ENCODE results near the gene CDH16.

Gene CDH16

GRCh38 chr16:66919569-66920298 lies 1.0 kb upstream of the CDH16 start:
- H3K27me3 ChIP-seq (ENCODE audit: low read depth): peaks cover 7% of the 10 kb centered on the region; the same call in 1 of the 2 replicates
- in situ Hi-C loops (cut with MboI; ENCODE audit: low sequenced_read_pairs): no loop called here
- H3K4me1 ChIP-seq: no peaks in the 10 kb centered on the region; the same call in 1 of the 2 replicates
- DNase-seq (ENCODE audit: low spot score in 2 of 2): no peak
- H3K9me3 ChIP-seq: no peaks in the 10 kb centered on the region
- H3K36me3 ChIP-seq (replicated peaks): no peaks in the 10 kb centered on the region
- H3K4me3 ChIP-seq: no peak overlapping the region

GRCh38 chr16:66918355-66918754 lies 330 bp downstream of the CDH16 start:
- Histone ChIP-seq H3K27me3 (ENCODE audit: low read depth) (0 out of 2 replicates have a peak, but pooled peaks cover 2% of the 10 kb centered on the region), H3K4me1 (no peaks in the 10 kb centered on the region), H3K36me3 (replicated peaks) (no peaks in the 10 kb centered on the region), H3K9me3 (no peaks in the 10 kb centered on the region), H3K4me3 (no peak overlapping the region)
- DNase-seq (ENCODE audit: low spot score in 2 of 2): no peak
- in situ Hi-C loops (cut with MboI; ENCODE audit: low sequenced_read_pairs): no loop called here

GRCh38 chr16:66917741-66918140 lies 944 bp downstream of the CDH16 start:
- H3K36me3 ChIP-seq (replicated peaks): no peaks in the 10 kb centered on the region
- no peak overlapping the region for H3K4me3 ChIP-seq
- 0 out of 2 replicates have a peak, but pooled peaks cover 2% of the 10 kb centered on the region for H3K27me3 ChIP-seq (ENCODE audit: low read depth)
- no peak for DNase-seq (ENCODE audit: low spot score in 2 of 2)
- in situ Hi-C loops (cut with MboI; ENCODE audit: low sequenced_read_pairs): no loop called here
- no peaks in the 10 kb centered on the region for H3K4me1 ChIP-seq
- no peaks in the 10 kb centered on the region for H3K9me3 ChIP-seq

GRCh38 chr16:66916518-66916917 lies 2.2 kb downstream of the CDH16 start:
- in situ Hi-C loops (cut with MboI; ENCODE audit: low sequenced_read_pairs): no loop called here
- DNase-seq (ENCODE audit: low spot score in 2 of 2): no peak
- H3K36me3 ChIP-seq (replicated peaks): no peaks in the 10 kb centered on the region
- H3K4me1 ChIP-seq: no peaks in the 10 kb centered on the region
- 0 out of 2 replicates have a peak, but pooled peaks cover 2% of the 10 kb centered on the region for H3K27me3 ChIP-seq (ENCODE audit: low read depth)
- no peak overlapping the region for H3K4me3 ChIP-seq
- H3K9me3 ChIP-seq: no peaks in the 10 kb centered on the region

GRCh38 chr16:66915041-66915440 lies 3.6 kb downstream of the CDH16 start:
- DNase-seq (ENCODE audit: low spot score in 2 of 2): no peak
- Histone ChIP-seq H3K27me3 (ENCODE audit: low read depth) (0 out of 2 replicates have a peak, but pooled peaks cover 2% of the 10 kb centered on the region), H3K36me3 (replicated peaks) (no peaks in the 10 kb centered on the region), H3K4me1 (no peaks in the 10 kb centered on the region), H3K9me3 (no peaks in the 10 kb centered on the region), H3K4me3 (no peak overlapping the region)
- in situ Hi-C loops (cut with MboI; ENCODE audit: low sequenced_read_pairs): no loop called here

- H3K4me1 ChIP-seq: no peaks in the 10 kb centered on the region
- in situ Hi-C loops (cut with MboI; ENCODE audit: low sequenced_read_pairs): no loop called here
- H3K36me3 ChIP-seq (replicated peaks): no peaks in the 10 kb centered on the region
- no peaks in the 10 kb centered on the region for H3K27me3 ChIP-seq (ENCODE audit: low read depth)
- DNase-seq (ENCODE audit: low spot score in 2 of 2): no peak
- no peak overlapping the region for H3K4me3 ChIP-seq
- H3K9me3 ChIP-seq: no peaks in the 10 kb centered on the region
Measured at GRCh38 chr16:66914541-66914940, 4.1 kb downstream of the CDH16 start.

GRCh38 chr16:66913711-66914110 lies 5.0 kb downstream of the CDH16 start:
- in situ Hi-C loops (cut with MboI; ENCODE audit: low sequenced_read_pairs): no loop called here
- no peak for DNase-seq (ENCODE audit: low spot score in 2 of 2)
- Histone ChIP-seq H3K27me3 (ENCODE audit: low read depth) (no peaks in the 10 kb centered on the region), H3K36me3 (replicated peaks) (no peaks in the 10 kb centered on the region), H3K4me1 (no peaks in the 10 kb centered on the region), H3K9me3 (no peaks in the 10 kb centered on the region), H3K4me3 (no peak overlapping the region)

GRCh38 chr16:66913081-66913480 lies 5.6 kb downstream of the CDH16 start:
- H3K4me3 ChIP-seq: no peak overlapping the region
- no peaks in the 10 kb centered on the region for H3K36me3 ChIP-seq (replicated peaks)
- no peaks in the 10 kb centered on the region for H3K27me3 ChIP-seq (ENCODE audit: low read depth)
- in situ Hi-C loops (cut with MboI; ENCODE audit: low sequenced_read_pairs): no loop called here
- no peak for DNase-seq (ENCODE audit: low spot score in 2 of 2)
- H3K9me3 ChIP-seq: no peaks in the 10 kb centered on the region
- no peaks in the 10 kb centered on the region for H3K4me1 ChIP-seq

GRCh38 chr16:66911801-66912200 lies 6.9 kb downstream of the CDH16 start:
- in situ Hi-C loops (cut with MboI; ENCODE audit: low sequenced_read_pairs): no loop called here
- no peaks in the 10 kb centered on the region for H3K36me3 ChIP-seq (replicated peaks)
- H3K27me3 ChIP-seq (ENCODE audit: low read depth): no peaks in the 10 kb centered on the region
- H3K4me1 ChIP-seq: no peaks in the 10 kb centered on the region
- H3K9me3 ChIP-seq: no peaks in the 10 kb centered on the region
- DNase-seq (ENCODE audit: low spot score in 2 of 2): no peak
- no peak overlapping the region for H3K4me3 ChIP-seq

GRCh38 chr16:66911112-66911511 lies 7.6 kb downstream of the CDH16 start:
- no peaks in the 10 kb centered on the region for H3K27me3 ChIP-seq (ENCODE audit: low read depth)
- no peak for DNase-seq (ENCODE audit: low spot score in 2 of 2)
- H3K9me3 ChIP-seq: no peaks in the 10 kb centered on the region
- in situ Hi-C loops (cut with MboI; ENCODE audit: low sequenced_read_pairs): no loop called here
- no peak overlapping the region for H3K4me3 ChIP-seq
- H3K4me1 ChIP-seq: peaks cover under 1% of the 10 kb centered on the region; the same call in 1 of the 2 replicates
- H3K36me3 ChIP-seq (replicated peaks): no peaks in the 10 kb centered on the region

- Histone ChIP-seq H3K27me3 (ENCODE audit: low read depth) (no peaks in the 10 kb centered on the region), H3K36me3 (replicated peaks) (no peaks in the 10 kb centered on the region), H3K4me1 (peaks cover 8% of the 10 kb centered on the region), H3K4me3 (no peak overlapping the region), H3K9me3 (no peaks in the 10 kb centered on the region)
- in situ Hi-C loops (cut with MboI; ENCODE audit: low sequenced_read_pairs): no loop called here
- no peak for DNase-seq (ENCODE audit: low spot score in 2 of 2)
Measured at GRCh38 chr16:66910175-66910940, 8.3 kb downstream of the CDH16 start.

- DNase-seq (ENCODE audit: low spot score in 2 of 2): no peak
- H3K36me3 ChIP-seq (replicated peaks): no peaks in the 10 kb centered on the region
- in situ Hi-C loops (cut with MboI; ENCODE audit: low sequenced_read_pairs): no loop called here
- H3K4me3 ChIP-seq: no peak overlapping the region
- no peaks in the 10 kb centered on the region for H3K27me3 ChIP-seq (ENCODE audit: low read depth)
- no peaks in the 10 kb centered on the region for H3K9me3 ChIP-seq
- H3K4me1 ChIP-seq: peaks cover 10% of the 10 kb centered on the region
Measured at GRCh38 chr16:66908762-66909559, 9.7 kb downstream of the CDH16 start.

- Histone ChIP-seq H3K4me1 (peaks cover 10% of the 10 kb centered on the region), H3K27me3 (ENCODE audit: low read depth) (no peaks in the 10 kb centered on the region), H3K4me3 (no peak overlapping the region), H3K9me3 (no peaks in the 10 kb centered on the region), H3K36me3 (replicated peaks) (no peaks in the 10 kb centered on the region)
- in situ Hi-C loops (cut with MboI; ENCODE audit: low sequenced_read_pairs): no loop called here
- DNase-seq (ENCODE audit: low spot score in 2 of 2): no peak
Measured at GRCh38 chr16:66908116-66908515, 10.6 kb downstream of the CDH16 start.
